Hepatocyte (in vitro differentiated cells): ENCODE results near the gene LPAR6.

Experiments
- EZH2 ChIP-seq: fragments of 200-600 bp; sonication (generic); IDR thresholded peaks from 2 replicates; pipeline ENCODE4 v1.6.1; 2016; ENCODE audit warnings: antibody characterized with exemption, mild to moderate bottlenecking, borderline replicate concordance
- EZH2phosphoT487 ChIP-seq: fragments of 200-600 bp; sonication (generic); IDR thresholded peaks from one replicate; pipeline ENCODE4 v1.6.1; 2018; ENCODE audit warnings: antibody characterized with exemption, mild to moderate bottlenecking, low read depth, moderate library complexity; ENCODE audit not compliant: unreplicated experiment, severe bottlenecking
- TF ChIP-seq, protein P1 (sequence below): fragments of 200-600 bp; sonication (generic); IDR thresholded peaks from 2 replicates; pipeline ENCODE4 v1.5.1; 2016; ENCODE audit warnings: antibody characterized with exemption, mild to moderate bottlenecking; ENCODE audit not compliant: poor library complexity

DNA sequence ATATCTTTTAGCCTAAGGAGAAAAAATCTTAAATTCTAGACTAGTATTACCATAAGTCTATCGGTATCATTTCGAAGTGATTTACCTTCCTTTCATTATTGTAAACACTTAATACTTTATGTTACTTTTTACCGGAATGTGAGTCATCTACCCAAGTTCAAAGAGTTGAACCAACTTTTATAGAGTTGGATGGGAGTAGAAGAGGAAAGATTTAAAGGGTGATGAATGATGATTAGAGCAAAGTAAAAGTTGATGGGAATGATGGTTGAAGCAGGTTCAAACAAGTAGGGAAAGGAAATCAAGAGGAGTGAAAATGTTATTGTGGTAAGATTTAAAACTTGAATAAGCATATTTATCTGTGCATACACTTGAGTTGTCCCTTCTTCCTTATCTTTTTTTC is 11.3 kb upstream of the LPAR6 start:
- TF ChIP-seq, protein P1, sequence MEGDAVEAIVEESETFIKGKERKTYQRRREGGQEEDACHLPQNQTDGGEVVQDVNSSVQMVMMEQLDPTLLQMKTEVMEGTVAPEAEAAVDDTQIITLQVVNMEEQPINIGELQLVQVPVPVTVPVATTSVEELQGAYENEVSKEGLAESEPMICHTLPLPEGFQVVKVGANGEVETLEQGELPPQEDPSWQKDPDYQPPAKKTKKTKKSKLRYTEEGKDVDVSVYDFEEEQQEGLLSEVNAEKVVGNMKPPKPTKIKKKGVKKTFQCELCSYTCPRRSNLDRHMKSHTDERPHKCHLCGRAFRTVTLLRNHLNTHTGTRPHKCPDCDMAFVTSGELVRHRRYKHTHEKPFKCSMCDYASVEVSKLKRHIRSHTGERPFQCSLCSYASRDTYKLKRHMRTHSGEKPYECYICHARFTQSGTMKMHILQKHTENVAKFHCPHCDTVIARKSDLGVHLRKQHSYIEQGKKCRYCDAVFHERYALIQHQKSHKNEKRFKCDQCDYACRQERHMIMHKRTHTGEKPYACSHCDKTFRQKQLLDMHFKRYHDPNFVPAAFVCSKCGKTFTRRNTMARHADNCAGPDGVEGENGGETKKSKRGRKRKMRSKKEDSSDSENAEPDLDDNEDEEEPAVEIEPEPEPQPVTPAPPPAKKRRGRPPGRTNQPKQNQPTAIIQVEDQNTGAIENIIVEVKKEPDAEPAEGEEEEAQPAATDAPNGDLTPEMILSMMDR = no peak
- TF ChIP-seq EZH2phosphoT487 = no peak
- TF ChIP-seq EZH2 = no peak
